Measurements from ENCODE around the gene CC2D2B.
"Not testable (repeated sequence)": the region's sequence is repeated elsewhere in the genome, so short reads cannot be mapped to it uniquely, and the experiment has no call there.

Gene CC2D2B, protein sequence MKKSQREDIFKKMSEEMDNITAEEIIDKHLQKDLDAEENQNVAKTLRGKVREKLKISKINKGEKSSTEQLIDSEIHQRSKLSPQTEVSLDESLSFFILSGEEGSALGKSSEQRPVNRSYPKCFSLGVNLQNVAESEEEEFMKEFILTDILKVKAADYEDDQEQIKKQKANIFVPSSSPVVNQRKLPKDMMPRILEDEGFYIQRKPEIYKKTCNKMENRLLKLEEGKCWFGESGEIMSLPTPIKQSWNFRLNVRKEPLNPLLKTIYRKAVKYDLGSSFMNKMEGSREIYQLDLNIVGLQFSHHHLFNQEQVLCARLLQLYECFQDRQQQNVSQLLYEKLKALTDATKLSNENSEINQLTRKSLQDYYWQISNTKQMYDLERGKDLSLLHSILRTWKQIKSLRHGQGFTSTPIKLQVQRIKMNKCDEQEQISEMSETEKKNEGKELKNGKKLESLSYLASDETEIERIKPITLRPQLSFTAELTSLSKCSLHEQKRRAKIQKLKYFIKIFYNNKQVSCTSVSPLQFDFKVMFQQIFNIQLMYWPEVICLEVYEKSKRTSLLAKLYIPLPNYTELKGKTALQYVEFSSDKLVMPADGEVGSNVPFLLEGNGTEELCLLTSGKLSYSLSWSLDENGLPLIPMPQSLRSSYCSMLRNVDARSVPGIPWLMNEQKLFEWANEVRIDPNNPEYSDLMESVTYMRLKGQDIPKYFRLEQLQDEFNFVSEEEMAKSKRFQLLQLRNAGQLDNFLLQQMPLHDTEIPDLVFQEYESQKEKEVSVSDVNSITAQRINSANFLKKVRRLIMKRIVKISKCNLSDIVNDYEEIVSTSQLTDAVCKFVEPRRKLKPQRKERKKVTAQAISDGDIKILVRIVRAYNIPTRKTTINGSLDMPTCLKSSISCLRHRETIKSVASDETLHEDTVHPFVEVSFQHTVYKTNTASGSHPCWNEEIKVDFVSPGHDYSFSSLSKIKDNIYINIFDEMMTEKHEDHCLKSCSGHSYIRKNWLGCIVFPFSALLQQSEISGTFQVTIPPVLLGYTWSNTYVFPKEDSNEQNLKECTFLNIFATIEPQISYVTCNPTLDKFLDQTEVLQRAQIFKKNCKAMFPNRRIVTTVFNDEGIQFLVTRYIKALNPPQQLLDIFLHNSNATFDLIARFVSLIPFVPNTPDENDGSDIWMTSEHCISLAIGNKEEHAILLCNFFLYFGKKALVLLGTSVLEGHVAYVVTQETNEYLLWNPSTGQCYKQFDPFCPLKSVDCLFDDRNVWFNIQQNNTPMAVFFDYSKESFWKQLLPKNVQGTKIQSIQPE (N-terminal part only)

DNA sequence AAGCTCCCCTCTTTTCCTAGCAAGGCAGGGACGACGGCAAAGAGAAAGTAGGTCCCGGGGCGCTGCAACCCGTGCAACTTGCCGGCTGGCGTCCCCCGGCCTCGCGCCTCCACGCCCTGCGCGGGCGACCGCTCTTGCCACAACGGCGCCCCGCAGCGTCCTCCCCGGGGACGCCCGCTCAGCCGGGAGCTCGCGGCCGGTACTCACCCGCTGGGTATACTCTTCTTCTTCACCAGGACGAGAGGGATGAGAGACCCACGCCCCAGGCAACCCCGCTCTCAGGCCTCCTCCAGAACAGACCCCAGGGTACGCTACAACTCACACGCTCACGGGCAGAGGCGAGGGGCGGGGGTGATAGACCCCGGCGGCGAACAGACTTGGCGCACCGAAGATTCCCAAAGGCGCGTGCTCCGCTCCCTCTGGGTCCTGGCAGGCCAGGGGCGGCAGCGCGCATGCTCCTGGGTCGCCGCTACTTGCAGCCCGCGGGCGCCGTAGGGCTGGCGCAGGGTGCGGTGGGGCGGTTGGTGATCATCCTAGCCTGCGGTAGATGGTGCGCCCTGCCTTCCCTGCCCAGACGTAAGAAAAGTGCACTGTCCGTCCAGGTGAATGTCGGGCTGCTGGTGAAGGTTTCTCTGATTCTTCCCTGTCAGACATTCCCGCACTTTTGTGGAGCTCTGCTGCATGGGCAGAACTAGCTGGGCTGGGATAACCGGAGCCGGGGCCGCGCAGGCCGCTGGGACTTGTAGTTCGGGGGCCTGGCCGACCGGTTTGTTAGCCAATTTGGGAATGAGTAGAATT is at the start of gene CC2D2B:
TSS of gene CC2D2B (plus strand) at position 520 of the 798 bp plus-strand sequence. CDS start 3,349 bp downstream, outside the sequence.
- peak; percentile 91 for DNase-seq

DNA sequence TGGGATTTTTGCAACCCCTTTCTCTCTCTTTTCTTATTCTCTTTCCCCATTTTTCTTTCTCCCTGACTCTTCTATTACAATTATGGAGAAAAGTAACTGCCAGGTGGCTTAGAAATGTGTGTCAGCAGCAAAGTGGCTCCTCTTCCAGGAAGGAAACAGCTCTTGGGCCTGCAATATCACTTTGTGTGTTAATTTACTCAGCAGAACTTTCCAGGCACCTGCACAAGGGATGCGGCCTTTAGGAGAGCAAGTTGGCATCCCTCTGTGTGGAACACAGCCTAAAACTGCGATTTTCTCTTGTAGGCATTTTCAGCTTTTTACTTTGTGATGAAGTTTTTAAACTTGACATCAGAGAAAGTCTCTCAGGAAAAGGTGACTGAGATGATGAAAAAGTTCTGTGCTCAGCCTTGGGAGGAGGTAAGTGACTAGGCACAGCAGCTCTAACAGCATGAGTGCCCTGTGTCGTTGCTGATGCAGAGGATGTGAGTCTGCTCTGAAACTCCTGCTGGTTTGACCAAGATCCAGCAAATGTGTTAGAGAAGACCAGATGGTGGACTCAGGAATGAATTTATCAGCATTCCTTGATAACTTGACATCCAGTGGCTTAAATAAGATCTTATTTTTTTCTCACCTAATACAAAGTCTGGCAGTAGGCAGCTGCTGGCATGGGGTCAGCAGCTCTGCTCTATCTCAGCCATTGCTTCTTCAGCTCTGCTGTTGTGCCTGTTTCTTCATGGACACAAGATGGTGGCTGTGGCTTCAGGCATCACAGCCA is 47.4 kb upstream of the CC2D2B start:
- DNase-seq: no peak

DNA sequence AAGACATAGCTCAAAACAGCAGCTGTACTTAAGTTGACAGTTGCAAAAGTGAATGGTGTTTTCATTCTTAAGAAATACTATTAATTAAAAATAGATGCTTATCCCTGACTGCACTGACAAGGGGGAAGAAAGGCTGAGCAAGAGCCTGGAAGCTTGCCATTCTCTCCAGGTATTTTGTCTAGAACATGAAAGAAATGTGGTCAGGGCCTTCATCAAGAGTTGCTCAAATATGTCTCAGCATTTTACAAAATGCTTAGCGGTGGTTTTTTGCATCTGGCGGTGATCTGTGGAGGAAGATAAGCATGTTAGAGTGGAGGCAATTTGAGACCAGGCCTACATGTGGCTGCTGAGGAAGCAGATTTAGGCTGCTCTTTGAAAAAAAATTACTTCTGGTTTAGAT is 46.4 kb upstream of the CC2D2B start:
- peak; percentile 66 for DNase-seq

DNA sequence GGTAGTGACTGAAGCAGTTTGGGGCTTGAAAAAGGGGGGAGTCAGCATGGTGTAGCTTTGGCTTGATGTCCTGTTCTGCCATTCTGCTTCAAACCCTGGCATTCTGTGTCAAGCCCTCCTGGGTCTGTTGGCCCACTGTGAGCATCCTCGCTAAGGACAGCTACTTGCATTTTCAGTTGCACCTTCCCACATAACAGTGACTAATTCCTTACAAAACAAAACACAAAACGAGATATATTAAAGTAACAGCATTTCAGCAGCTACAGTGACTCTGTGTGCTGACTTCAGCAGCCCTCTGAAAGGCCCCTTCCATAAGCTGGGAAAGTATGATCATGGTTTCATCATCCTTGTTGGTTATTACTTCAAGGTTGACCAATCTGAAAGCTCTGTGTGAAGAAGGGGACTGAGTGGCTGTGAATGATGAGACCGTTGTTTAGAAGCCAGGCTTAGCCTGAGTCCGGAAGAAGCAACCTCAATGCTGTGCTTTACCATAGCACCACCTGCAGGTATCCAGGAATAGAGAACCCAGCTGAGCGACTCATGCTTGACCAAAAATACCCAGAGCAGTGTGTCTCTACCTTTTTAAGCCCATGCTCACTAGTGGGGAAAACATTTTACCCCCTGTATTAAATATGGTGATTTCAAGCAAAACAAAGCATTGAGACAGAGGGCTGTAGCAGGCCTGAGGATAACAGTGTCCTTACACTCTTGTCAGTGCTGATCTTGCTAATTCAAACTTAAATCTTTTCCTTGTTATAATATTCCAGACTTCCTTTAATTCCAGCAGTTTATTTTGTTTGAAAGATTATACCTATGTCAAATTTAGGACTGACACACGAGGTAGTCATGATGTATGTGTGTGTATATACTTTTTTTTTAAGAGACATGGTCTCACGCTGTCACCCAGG is 42.6 kb upstream of the CC2D2B start:
- peak; percentile 86 for DNase-seq

DNA sequence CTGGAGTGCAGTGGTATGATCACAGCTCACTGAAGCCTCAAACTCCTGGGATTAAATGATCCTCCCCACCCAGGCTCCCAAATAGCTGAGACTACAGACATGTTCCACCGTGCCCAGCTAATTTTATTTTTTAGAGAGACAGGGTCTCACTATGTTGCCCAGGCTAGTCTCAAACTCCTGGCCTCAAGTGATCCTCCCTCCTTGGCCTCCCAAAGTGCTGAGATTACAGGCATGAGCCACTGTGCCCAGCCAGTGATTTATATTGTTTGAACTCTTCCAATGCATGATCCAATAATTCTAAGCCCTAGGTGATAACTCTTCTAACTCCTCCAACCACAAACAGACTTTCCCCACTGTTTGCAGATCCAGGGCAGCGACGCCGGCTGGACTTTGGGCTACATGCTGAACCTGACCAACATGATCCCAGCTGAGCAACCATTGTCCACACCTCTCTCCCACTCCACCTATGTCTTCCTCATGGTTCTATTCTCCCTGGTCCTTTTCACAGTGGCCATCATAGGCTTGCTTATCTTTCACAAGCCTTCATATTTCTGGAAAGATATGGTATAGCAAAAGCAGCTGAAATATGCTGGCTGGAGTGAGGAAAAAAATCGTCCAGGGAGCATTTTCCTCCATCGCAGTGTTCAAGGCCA is 41.8 kb upstream of the CC2D2B start:
- DNase-seq: no peak

DNA sequence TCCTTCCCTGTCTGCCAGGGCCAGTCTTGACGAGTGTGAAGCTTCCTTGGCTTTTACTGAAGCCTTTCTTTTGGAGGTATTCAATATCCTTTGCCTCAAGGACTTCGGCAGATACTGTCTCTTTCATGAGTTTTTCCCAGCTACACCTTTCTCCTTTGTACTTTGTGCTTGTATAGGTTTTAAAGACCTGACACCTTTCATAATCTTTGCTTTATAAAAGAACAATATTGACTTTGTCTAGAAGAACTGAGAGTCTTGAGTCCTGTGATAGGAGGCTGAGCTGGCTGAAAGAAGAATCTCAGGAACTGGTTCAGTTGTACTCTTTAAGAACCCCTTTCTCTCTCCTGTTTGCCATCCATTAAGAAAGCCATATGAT is 41.3 kb upstream of the CC2D2B start:
- no peak for DNase-seq

DNA sequence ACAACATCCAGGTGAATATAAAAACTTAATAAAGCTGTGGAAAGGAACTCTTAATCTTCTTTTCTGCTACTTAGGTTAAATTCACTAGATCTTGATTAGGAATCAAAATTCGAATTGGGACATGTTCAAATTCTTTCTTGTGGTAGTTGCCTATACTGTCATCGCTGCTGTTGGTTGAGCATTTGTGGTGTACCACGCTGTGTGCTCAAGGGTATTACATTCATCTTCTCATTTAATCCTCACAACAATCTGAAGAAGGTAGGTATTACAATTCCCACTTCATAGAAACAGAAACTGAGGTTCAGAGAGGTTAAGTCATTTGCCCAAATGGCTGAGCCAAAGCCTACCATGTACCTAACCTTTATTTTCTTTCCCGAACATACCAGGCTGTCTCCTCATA is 39.9 kb upstream of the CC2D2B start:
- DNase-seq: no peak

DNA sequence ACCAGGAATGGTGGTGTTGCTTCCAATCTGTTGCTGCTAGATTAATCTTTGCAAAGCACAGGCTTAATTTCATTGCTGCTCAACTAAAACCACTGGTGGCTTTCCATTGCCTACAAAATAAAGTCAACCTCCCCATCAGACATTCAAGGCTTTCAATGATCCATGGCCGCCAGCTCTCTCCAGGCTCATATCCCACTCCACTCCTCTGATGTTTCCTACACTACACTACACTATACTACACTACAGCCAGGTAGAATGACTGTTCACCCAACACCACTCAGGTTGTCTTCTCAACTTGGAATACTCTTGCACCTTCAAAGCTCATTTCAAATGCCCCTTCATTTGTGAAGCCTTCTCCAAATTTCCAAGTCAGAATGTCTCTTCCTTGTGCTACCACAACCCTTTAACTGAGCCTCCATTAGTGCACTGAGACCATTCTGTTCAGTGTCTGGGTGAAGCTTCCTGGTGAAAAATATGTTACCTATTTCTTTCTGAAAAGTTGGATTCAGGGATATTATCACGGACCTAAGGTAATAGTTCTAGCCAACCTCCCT is 35.5 kb upstream of the CC2D2B start:
- DNase-seq: no peak

DNA sequence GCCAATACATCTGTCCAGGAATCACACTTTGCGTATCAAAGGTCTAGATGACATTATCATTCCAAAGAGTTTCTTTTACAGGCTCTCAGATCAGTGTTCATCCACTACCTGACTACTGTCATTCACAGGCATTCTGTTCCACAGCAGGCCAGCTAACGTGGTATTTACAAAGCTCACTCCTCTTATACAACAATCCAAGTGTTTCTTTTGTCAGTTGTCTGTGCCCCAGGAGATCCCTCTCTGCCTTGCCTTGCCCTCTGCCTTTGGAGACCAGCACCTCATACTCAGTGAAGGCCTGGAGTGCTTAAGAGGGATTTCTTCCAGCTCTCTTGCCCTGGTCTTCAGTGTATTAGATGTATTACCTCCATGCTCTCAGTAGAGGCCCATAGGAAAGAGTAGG is 34.6 kb upstream of the CC2D2B start:
- no peak for DNase-seq

DNA sequence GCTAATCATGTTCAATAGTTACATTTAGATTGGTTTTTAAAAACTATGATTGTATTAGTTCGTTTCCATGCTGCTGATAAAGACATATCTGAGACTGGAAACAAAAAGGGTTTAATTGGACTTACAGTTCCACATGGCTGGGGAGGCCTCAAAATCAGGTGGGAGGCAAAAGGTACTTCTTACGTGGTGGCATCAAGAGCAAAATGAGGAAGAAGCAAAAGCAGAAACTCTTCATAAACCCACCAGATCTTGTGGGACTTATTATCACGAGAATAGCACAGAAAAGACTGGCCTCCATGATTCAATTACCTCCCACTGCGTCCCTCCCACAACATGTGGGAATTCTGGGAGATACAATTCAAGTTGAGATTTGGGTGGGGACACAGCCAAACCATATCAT is 34.1 kb upstream of the CC2D2B start:
- no peak for DNase-seq

DNA sequence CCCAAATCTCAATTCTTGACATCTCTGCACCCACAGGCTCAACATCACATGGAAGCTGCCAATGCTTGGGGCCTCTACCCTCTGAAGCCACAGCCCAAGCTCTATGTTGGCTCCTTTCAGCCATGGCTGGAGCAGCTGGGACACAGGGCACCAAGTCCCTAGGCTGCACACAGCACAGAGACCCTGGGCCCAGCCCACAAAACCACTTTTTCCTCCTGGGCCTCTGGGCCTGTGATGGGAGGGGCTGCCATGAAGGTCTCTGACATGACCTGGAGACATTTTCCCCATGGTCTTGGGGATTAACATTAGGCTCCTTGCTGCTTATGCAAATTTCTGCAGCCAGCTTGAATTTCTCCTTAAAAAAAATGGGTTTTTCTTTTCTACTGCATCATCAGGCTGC is 33.0 kb upstream of the CC2D2B start:
- DNase-seq: not testable (repeated sequence)

DNA sequence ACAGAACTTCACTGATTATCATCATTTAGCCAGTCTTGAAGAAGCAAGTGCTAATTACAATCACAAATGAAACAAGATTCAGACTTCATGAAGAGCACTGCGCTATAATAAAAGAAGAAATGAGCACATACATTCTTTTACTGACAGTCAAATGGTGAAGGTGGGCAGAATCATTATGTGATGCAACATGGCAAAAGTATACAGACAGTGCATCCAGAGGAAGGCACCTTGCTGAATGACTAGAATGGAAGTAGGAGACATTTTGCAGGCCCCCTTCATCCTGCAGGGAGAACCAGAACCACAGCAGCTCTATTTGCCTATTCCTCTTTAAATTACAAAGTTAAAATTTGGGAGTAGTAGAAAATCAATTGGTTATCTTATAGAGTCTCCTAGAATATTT is 31.0 kb upstream of the CC2D2B start:
- DNase-seq: no peak

DNA sequence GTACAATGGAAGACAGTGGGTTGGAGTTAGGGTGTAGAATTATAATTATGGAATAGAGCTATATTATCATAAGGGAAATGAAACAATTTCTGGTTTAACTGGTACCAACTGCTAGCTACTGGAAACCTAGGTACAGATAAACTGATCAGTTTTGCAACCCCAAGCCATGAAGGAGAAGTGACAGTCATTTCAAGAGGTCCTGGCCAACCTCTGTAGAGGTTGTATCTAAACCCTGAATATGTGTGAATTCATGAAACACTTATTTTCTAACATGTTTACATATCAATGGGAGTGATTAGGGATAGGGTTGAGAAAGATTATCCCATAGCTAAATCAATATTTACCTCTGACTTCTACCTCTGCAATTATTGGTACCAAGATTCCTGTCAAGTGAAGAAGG is 29.9 kb upstream of the CC2D2B start:
- peak; percentile 12 for DNase-seq

DNA sequence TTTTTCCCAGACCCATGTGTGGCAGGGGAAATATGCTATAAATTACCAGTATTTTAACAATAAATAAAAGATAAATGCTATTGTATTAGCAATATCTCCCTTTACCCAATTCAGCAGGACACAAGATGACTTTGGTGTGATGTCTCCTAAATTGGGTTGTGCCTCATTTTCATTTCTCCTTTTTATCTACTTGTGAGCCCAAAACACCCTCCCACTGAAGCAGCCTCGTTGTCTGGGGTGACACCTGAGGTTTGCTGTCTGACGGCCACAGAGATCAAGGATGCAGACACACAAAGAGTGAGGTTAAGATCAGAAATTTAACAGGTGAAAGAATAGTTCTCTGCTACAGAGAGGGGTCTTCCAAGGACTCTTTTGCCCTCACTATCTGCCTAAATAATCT is 27.1 kb upstream of the CC2D2B start:
- DNase-seq: no peak

DNA sequence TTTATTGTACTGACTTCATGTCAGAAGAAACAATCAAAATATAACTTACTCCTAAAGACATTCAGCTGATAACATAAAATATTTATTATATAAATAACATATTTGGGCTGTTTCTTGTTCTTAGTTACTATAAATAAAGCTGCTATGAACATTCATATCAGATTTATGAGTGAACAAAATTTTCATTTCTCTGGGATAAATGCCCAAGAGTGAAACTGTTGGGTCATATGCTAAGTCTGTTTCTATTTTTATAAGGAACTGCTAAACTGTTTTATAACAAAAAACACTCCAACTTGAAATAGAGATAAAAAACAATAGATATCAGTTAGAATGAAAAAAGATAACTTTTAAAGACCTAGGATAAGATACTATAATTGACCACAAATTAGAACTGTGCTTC is 26.5 kb upstream of the CC2D2B start:
- DNase-seq: no peak

DNA sequence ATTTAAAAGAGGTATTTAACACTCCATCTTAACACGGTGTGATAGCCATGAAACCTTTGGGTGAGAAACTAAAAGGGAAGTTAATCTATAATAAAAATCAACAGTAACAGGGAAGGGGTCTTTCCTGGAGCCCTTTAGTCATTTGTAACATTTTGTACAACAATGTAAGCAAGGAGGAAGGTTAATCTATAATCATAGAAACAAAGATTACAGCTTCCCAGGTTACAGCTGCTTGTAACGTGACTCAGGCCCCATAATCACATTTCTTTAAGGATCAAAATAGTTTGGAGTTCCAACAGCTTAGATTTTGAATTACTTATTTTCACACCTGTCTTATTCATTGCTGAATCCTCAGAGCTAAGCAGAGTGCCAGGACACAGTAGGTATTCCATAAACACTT is 17.9 kb upstream of the CC2D2B start:
- DNase-seq: no peak

DNA sequence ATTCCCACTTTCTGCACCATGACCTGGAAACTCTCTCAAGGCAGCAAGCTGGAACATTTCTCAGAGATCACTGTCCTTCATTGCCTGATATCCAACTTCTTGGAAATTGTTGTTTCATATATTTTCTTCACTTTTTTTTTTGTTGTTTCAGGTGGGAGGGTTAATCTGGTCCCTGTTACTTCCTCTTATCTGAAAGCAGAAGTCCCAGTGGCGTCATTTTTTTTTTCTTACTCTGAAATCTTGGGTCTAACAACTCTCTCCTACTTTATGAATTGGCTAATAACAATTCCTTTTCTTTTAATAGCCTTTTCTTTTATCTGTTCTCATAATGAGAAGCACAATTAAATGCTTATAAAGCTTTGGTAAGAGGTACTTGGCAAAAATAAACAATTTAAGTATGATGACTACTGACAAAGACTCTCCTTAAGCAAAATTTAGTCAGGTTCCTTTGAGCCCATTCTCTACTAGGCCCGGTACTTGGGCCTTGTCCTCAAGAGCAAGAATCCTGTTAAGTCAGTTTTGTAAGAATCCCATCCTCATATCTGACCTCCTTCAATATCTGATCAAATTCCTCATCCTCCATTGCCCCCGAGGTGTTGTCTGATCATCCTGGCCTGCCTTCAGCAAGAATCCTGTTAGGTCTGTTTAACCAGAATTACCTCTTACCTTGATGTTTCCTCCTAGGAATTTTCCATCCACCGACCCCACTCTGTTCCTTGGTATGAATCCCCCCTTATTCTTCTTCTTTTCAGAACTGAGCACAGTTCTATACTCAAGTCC is 11.5 kb upstream of the CC2D2B start:
- peak; percentile 62 for DNase-seq

DNA sequence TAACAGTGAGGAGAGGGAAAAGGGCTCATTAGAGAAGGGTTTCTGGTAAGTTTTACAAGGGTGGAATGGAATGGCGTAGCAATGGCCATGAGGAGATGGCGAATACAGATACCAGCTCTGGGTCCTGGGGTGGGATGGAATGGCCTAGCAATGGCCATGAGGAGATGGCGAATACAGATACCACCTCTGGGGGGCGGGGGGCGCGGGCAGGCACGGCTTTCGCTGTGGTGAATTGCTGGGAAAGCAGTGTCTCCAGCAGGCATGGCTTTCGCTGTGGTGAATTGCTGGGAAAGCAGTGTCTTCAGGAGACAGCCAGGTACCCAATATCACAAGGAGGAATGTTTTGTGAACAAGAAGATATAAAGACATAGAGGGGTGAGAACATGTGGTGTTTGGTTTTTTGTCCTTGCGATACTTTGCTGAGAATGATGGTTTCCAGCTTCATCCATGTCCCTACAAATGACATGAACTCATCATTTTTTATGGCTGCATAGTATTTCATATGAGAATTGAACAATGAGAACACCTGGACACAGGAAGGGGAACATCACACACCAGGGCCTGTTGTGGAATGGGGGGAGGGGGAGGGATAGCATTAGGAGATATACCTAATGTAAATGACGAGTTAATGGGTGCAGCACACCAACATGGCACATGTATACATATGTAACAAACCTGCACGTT is 1.7 kb upstream of the CC2D2B start:
- DNase-seq: not testable (repeated sequence)
